NCI-H1417 (cell line): ENCODE data around the gene BCAS4.
A peak's percentile ranks its signal among the peaks of the same experiment; 100 is the strongest.
"Not testable (repeated sequence)": the region's sequence is repeated elsewhere in the genome, so short reads cannot be mapped to it uniquely, and the experiment has no call there.

ENCODE experiments used
- DNase-seq, 3 experiments: peaks; one replicate each; lab custom pipeline; 2025; lab: John Stamatoyannopoulos, UW

Gene BCAS4

GRCh38 chr20:50771419-50772080 lies 23.3 kb upstream of the BCAS4 start:
- not testable (repeated sequence) for DNase-seq

- DNase-seq, result no peak
Measured at GRCh38 chr20:50772420-50773185, 22.3 kb upstream of the BCAS4 start.

- no peak for DNase-seq
Measured at GRCh38 chr20:50774515-50774914, 20.3 kb upstream of the BCAS4 start.

- peak in 1 of 3 experiments; percentile 20 for DNase-seq
Measured at GRCh38 chr20:50776122-50776817, 18.6 kb upstream of the BCAS4 start.

GRCh38 chr20:50777373-50777772 lies 17.5 kb upstream of the BCAS4 start:
- no peak for DNase-seq

- DNase-seq, result not testable (repeated sequence)
Measured at GRCh38 chr20:50778994-50779393, 15.9 kb upstream of the BCAS4 start.

GRCh38 chr20:50783390-50783789 lies 11.5 kb upstream of the BCAS4 start:
- no peak for DNase-seq

- DNase-seq, result no peak
Measured at GRCh38 chr20:50783903-50784302, 11.0 kb upstream of the BCAS4 start.

GRCh38 chr20:50784464-50784863 lies 10.4 kb upstream of the BCAS4 start:
- no peak for DNase-seq

- no peak for DNase-seq
Measured at GRCh38 chr20:50786703-50787102, 8.2 kb upstream of the BCAS4 start.

- DNase-seq, result no peak
Measured at GRCh38 chr20:50787181-50787580, 7.7 kb upstream of the BCAS4 start.

- peak in 1 of 3 experiments; percentile 32 for DNase-seq
Measured at GRCh38 chr20:50788045-50788991, 6.5 kb upstream of the BCAS4 start.

GRCh38 chr20:50789968-50790650 lies 4.8 kb upstream of the BCAS4 start:
- no peak for DNase-seq

- DNase-seq, result peak; percentile 59 to 86 (median 76)
Measured at GRCh38 chr20:50790651-50791277, 4.1 kb upstream of the BCAS4 start.

- no peak for DNase-seq
Measured at GRCh38 chr20:50792708-50793574, 1.9 kb upstream of the BCAS4 start.

GRCh38 chr20:50793575-50794016 lies 1.3 kb upstream of the BCAS4 start:
- DNase-seq, result peak in 1 of 3 experiments; percentile 35

GRCh38 chr20:50794181-50794845 lies 548 bp upstream of the BCAS4 start:
- DNase-seq, result no peak

GRCh38 chr20:50797142-50797541 lies 2.3 kb downstream of the BCAS4 start:
- no peak for DNase-seq

GRCh38 chr20:50798650-50799049 lies 3.8 kb downstream of the BCAS4 start:
- DNase-seq, result no peak
